GM12801 (cell line): ENCODE data around the gene SERPINI1.

Source experiments
- TF ChIP-seq, protein P1 (sequence below): IDR thresholded peaks from one replicate; pipeline ENCODE4 v1.5.1; 2011; ENCODE audit warnings: control low read depth; ENCODE audit not compliant: insufficient read length; ENCODE audit errors: extremely low read depth

Gene SERPINI1

GRCh38 chr3:167710552-167710951, 25.0 kb upstream of the SERPINI1 start:
- TF ChIP-seq, protein P1, sequence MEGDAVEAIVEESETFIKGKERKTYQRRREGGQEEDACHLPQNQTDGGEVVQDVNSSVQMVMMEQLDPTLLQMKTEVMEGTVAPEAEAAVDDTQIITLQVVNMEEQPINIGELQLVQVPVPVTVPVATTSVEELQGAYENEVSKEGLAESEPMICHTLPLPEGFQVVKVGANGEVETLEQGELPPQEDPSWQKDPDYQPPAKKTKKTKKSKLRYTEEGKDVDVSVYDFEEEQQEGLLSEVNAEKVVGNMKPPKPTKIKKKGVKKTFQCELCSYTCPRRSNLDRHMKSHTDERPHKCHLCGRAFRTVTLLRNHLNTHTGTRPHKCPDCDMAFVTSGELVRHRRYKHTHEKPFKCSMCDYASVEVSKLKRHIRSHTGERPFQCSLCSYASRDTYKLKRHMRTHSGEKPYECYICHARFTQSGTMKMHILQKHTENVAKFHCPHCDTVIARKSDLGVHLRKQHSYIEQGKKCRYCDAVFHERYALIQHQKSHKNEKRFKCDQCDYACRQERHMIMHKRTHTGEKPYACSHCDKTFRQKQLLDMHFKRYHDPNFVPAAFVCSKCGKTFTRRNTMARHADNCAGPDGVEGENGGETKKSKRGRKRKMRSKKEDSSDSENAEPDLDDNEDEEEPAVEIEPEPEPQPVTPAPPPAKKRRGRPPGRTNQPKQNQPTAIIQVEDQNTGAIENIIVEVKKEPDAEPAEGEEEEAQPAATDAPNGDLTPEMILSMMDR = no peak

DNA sequence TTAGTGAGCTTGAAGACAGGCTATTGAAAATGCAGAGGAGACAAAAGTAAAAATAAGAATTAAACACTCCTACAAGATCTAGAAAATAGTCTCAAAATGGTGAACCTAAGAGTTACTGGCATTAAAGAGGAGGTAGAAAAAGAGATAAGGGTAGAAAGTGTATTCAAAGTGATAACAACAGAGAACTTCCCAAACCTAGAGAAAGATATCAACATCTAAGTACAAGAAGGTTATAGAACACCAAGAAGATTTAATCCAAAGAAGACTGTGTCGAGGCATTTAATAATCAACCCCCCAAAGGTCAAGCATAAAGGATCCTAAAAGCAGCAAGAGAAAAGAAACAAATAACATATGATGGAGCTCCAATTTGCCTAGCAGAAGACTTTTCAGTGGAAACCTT, 24.1 kb upstream of the SERPINI1 start:
- TF ChIP-seq, protein P1 = no peak

GRCh38 chr3:167712445-167712844, 23.1 kb upstream of the SERPINI1 start:
- TF ChIP-seq, protein P1 = no peak

GRCh38 chr3:167714871-167715270, 20.6 kb upstream of the SERPINI1 start:
- TF ChIP-seq, protein P1 = no peak

GRCh38 chr3:167716920-167717319, 18.6 kb upstream of the SERPINI1 start:
- TF ChIP-seq, protein P1 = no peak

DNA sequence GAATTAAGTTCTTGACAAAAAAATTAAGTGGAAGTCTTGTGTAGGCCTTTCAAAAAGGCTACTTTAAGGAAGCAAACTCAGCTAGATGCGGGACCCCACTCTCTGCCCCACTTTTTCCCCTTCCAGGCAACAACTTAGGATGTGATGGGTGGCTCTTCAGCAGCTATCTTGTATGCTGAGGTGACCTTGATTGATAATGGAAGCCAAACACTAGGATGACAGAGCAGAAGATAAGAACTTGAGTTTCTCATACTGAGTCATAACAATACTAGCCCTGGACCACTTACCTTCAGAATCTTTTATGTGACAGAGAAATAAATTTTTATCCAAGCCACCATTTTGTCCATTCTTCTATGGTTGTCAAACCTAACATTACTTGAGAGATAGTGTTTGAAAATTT, 16.9 kb upstream of the SERPINI1 start:
- TF ChIP-seq, protein P1 = no peak

GRCh38 chr3:167723025-167723512, 12.5 kb upstream of the SERPINI1 start:
- TF ChIP-seq, protein P1 = no peak
